MM.1S (cell line): Measurements from ENCODE around the gene HECW1.
"Not testable (repeated sequence)": the region's sequence is repeated elsewhere in the genome, so short reads cannot be mapped to it uniquely, and the experiment has no call there.

Source experiments
- DNase-seq: peaks from one replicate; pipeline ENCODE4 v3.0.0-alpha.2; 2015
- H2AFZ ChIP-seq: fragments of 300-600 bp; sonication (generic); 2 replicates; pipeline ENCODE4 v1.6.0; 2016; ENCODE audit warnings: antibody characterized with exemption, low read length
- H3F3A ChIP-seq: fragments of 300-600 bp; sonication (generic); 2 replicates; pipeline ENCODE4 v1.6.1; 2016; ENCODE audit warnings: mild to moderate bottlenecking, antibody characterized with exemption, low read length, moderate library complexity, mixed read lengths; ENCODE audit not compliant: insufficient read depth
- H3K27ac ChIP-seq: fragments of 300-600 bp; sonication (generic); 2 replicates; pipeline ENCODE4 v1.5.1; 2016; ENCODE audit warnings: mild to moderate bottlenecking, low read length
- H3K27me3 ChIP-seq: fragments of 300-600 bp; sonication (generic); replicated peaks from 2 replicates; pipeline ENCODE4 v1.6.0; 2016; ENCODE audit warnings: low read length; ENCODE audit not compliant: insufficient read depth
- H3K36me3 ChIP-seq: fragments of 300-600 bp; sonication (generic); replicated peaks from 2 replicates; pipeline ENCODE4 v1.6.1; 2016; ENCODE audit warnings: mild to moderate bottlenecking, low read length, mixed read lengths; ENCODE audit not compliant: insufficient read depth
- H3K4me1 ChIP-seq: fragments of 300-600 bp; sonication (generic); 2 replicates; pipeline ENCODE4 v1.6.1; 2016; ENCODE audit warnings: low read length, mixed read lengths
- H3K4me2 ChIP-seq: fragments of 300-600 bp; sonication (generic); 2 replicates; pipeline ENCODE4 v1.6.0; 2016; ENCODE audit warnings: low read depth, low read length
- H3K4me3 ChIP-seq: fragments of 300-600 bp; sonication (generic); 2 replicates; pipeline ENCODE4 v1.5.1; 2016; ENCODE audit warnings: low read length, mixed read lengths
- H3K79me2 ChIP-seq: fragments of 300-600 bp; sonication (generic); 2 replicates; pipeline ENCODE4 v1.6.1; 2016; ENCODE audit warnings: mixed run types, low read length, mixed read lengths
- H3K9ac ChIP-seq: fragments of 300-600 bp; sonication (generic); 2 replicates; pipeline ENCODE4 v1.6.1; 2016; ENCODE audit warnings: low read length, mixed read lengths
- H3K9me2 ChIP-seq: fragments of 300-600 bp; sonication (generic); replicated peaks from 2 replicates; pipeline ENCODE4 v1.6.1; 2016; ENCODE audit warnings: mild to moderate bottlenecking, low read length, mixed read lengths; ENCODE audit not compliant: insufficient read depth
- H3K9me3 ChIP-seq: fragments of 300-600 bp; sonication (generic); replicated peaks from 2 replicates; pipeline ENCODE4 v1.6.1; 2016; ENCODE audit warnings: mild to moderate bottlenecking, low read length, mixed read lengths; ENCODE audit not compliant: insufficient read depth
- H4K20me1 ChIP-seq: fragments of 300-600 bp; sonication (generic); 2 replicates; pipeline ENCODE4 v1.6.1; 2016; ENCODE audit warnings: mild to moderate bottlenecking, low read length, moderate library complexity, mixed read lengths; ENCODE audit not compliant: insufficient read depth
- CTCF ChIP-seq: fragments of 300-600 bp; sonication (generic); IDR thresholded peaks from 2 replicates; pipeline ENCODE4 v1.5.1; 2016; ENCODE audit warnings: antibody characterized with exemption, low read length, mixed read lengths
- EZH2 ChIP-seq: fragments of 300-600 bp; sonication (generic); optimal IDR thresholded peaks from 2 replicates; pipeline ENCODE3; 2017; ENCODE audit warnings: low read depth, mild to moderate bottlenecking, antibody characterized with exemption, low read length, mixed read lengths
- EZH2phosphoT487 ChIP-seq: fragments of 300-600 bp; sonication (generic); IDR thresholded peaks from 2 replicates; pipeline ENCODE4 v1.6.1; 2018; ENCODE audit warnings: antibody characterized with exemption, low read length

Gene HECW1

GRCh38 chr7:43482679-43483252 lies 370.3 kb downstream of the HECW1 start:
- H4K20me1 ChIP-seq = no peaks in the 10 kb centered on the region
- no peak overlapping the region for H3K27ac ChIP-seq
- TF ChIP-seq CTCF (no peak), EZH2 (no peak), EZH2phosphoT487 (no peak)
- H3K9ac ChIP-seq = no peak overlapping the region
- H2AFZ ChIP-seq = no peak overlapping the region
- peaks cover 13% of the 10 kb centered on the region for H3K4me1 ChIP-seq
- H3K9me3 ChIP-seq = no peaks in the 10 kb centered on the region
- H3F3A ChIP-seq = 0 out of 2 replicates have a peak, but pooled peaks cover 5% of the 10 kb centered on the region
- no peak for DNase-seq
- H3K79me2 ChIP-seq = no peaks in the 10 kb centered on the region
- no peak overlapping the region for H3K4me2 ChIP-seq
- H3K36me3 ChIP-seq = no peaks in the 10 kb centered on the region
- H3K9me2 ChIP-seq = no peaks in the 10 kb centered on the region
- H3K4me3 ChIP-seq = no peak overlapping the region
- no peaks in the 10 kb centered on the region for H3K27me3 ChIP-seq

- Histone ChIP-seq H3F3A (peaks cover 5% of the 10 kb centered on the region), H3K9me3 (no peaks in the 10 kb centered on the region), H3K36me3 (no peaks in the 10 kb centered on the region), H3K9ac (no peak overlapping the region), H3K79me2 (no peaks in the 10 kb centered on the region), H3K4me3 (no peak overlapping the region), H3K4me2 (no peak overlapping the region), H3K27me3 (no peaks in the 10 kb centered on the region), H3K27ac (no peak overlapping the region), H4K20me1 (no peaks in the 10 kb centered on the region), H2AFZ (no peak overlapping the region), H3K4me1 (peaks cover 18% of the 10 kb centered on the region), H3K9me2 (no peaks in the 10 kb centered on the region)
- no peak for DNase-seq
- no peak for TF ChIP-seq EZH2phosphoT487
- no peak for TF ChIP-seq CTCF
- no peak for TF ChIP-seq EZH2
Measured at GRCh38 chr7:43484678-43485395, 372.4 kb downstream of the HECW1 start.

- H2AFZ ChIP-seq = no peak overlapping the region
- no peaks in the 10 kb centered on the region for H3K9me2 ChIP-seq
- H3F3A ChIP-seq = peaks cover 5% of the 10 kb centered on the region
- no peak overlapping the region for H3K4me2 ChIP-seq
- H3K9me3 ChIP-seq = no peaks in the 10 kb centered on the region
- H3K4me3 ChIP-seq = no peak overlapping the region
- H4K20me1 ChIP-seq = no peaks in the 10 kb centered on the region
- TF ChIP-seq EZH2phosphoT487 = no peak
- no peak for TF ChIP-seq CTCF
- TF ChIP-seq EZH2 = no peak
- H3K36me3 ChIP-seq = no peaks in the 10 kb centered on the region
- DNase-seq = no peak
- H3K27ac ChIP-seq = no peak overlapping the region
- H3K9ac ChIP-seq = no peak overlapping the region
- H3K4me1 ChIP-seq = peaks cover 19% of the 10 kb centered on the region
- H3K27me3 ChIP-seq = no peaks in the 10 kb centered on the region; the same call in 1 of the 2 replicates
- no peaks in the 10 kb centered on the region for H3K79me2 ChIP-seq
Measured at GRCh38 chr7:43485580-43485979, 373.1 kb downstream of the HECW1 start.

- peaks cover 19% of the 10 kb centered on the region for H3K4me1 ChIP-seq
- H3K9me3 ChIP-seq, DNase-seq, H3K36me3 ChIP-seq, H3F3A ChIP-seq, H3K9ac ChIP-seq, H4K20me1 ChIP-seq, H3K4me2 ChIP-seq, H3K4me3 ChIP-seq, H3K79me2 ChIP-seq, H3K27me3 ChIP-seq, H3K27ac ChIP-seq, H3K9me2 ChIP-seq, H2AFZ ChIP-seq: not testable (repeated sequence)
Measured at GRCh38 chr7:43486008-43486407, 373.6 kb downstream of the HECW1 start.
